Esophagus muscularis mucosa (tissue), 4 donors: ENCODE data around the gene LAMP5. TPM values are rescaled to one million over a fixed set of nuclear protein-coding genes. Genes with fewer than 3 reads are reported as not detected.
A peak's percentile ranks its signal among the peaks of the same experiment; 100 is the strongest.

Experiments used
- DNase-seq: peaks from one replicate; pipeline ENCODE4 v3.0.0-alpha.2; 2017; ENCODE audit errors: extremely low spot score
- H3K27ac ChIP-seq, 4 donors: fragments of 200-600 bp; sonication (generic); replicated peaks in 1 of 4; 1 replicate in 3 of 4; 2 replicates in 1 of 4; pipeline ENCODE4 v1.5.1; 2016 to 2019; ENCODE audit warnings: mild to moderate bottlenecking in 1 of 4
- H3K27me3 ChIP-seq, 4 donors: fragments of 200-600 bp; sonication (generic); one replicate each; pipeline versions ENCODE4 v1.5.1 to v1.6.0; 2016 to 2019
- H3K36me3 ChIP-seq, 4 donors: fragments of 200-600 bp; sonication (generic); one replicate each; pipeline ENCODE4 v1.5.1; 2016 to 2019
- H3K4me1 ChIP-seq, 4 donors: fragments of 200-600 bp; sonication (generic); one replicate each; pipeline ENCODE4 v1.5.1; 2016 to 2019
- H3K4me3 ChIP-seq, 4 donors: fragments of 200-600 bp; sonication (generic); 1 replicate in 2 of 4; 2 replicates in 2 of 4; pipeline ENCODE4 v1.5.1; 2016 to 2019; ENCODE audit warnings: mild to moderate bottlenecking in 4 of 4, moderate library complexity in 1 of 4
- H3K9me3 ChIP-seq, 4 donors: fragments of 200-600 bp; sonication (generic); 1 replicate in 3 of 4; 2 replicates in 1 of 4; pipeline ENCODE4 v1.5.1; 2016 to 2019
- CTCF ChIP-seq, 3 experiments: fragments of 200-600 bp in 2 of 3; fragments of 450-650 bp in 1 of 3; sonication (generic) in 2 of 3; IDR thresholded peaks; one replicate each; pipeline ENCODE4 v1.5.1; 2017 to 2019; ENCODE audit warnings: antibody characterized with exemption in 3 of 3, mild to moderate bottlenecking in 2 of 3, moderate library complexity in 1 of 3
- EP300 ChIP-seq: sonication (generic); formaldehyde crosslinking; IDR thresholded peaks from one replicate; pipeline ENCODE4 v1.6.1; 2017; ENCODE audit warnings: antibody characterized with exemption
- POLR2A ChIP-seq: fragments of 450-650 bp; IDR thresholded peaks from one replicate; pipeline ENCODE4 v1.6.1; 2017; ENCODE audit warnings: antibody characterized with exemption, moderate library complexity, mild to moderate bottlenecking, low read depth
- POLR2AphosphoS5 ChIP-seq, 2 donors: sonication (generic); formaldehyde crosslinking; IDR thresholded peaks; one replicate each; pipeline ENCODE4 v1.6.1; 2017; ENCODE audit warnings: antibody characterized with exemption in 2 of 2
- WGBS: methylation state at CpG from one replicate; pipeline ENCODE4 v1.1.5; 2018; 5-methylcytosine and 5-hydroxymethylcytosine counted together
- intact Hi-C: fragments of 100-400 bp; cut with DNase I; formaldehyde crosslinking; loops from one replicate; pipeline ENCODE4 v1.15.1; 2023
- total RNA-seq, 4 donors: library from RNA; depleted of rRNA; stranded (reverse); fragments of >200 nt; gene quantifications; one replicate each; pipeline versions ENCODE4 v1.1.0 to v1.2.1, GENCODE V29; 2016

The LAMP5 gene
- total RNA-seq, 4 donors from 2014 or later: 0.17 TPM; not detected in 3

GRCh38 chr20:9566977-9567376 is 52.6 kb downstream of the LAMP5 start:
- no peaks in the 10 kb centered on the region for H3K9me3 ChIP-seq
- TF ChIP-seq POLR2A (no peak), POLR2AphosphoS5 (IDR thresholded peaks at IDR 0.05) (no peak), EP300 (no peak), CTCF (IDR thresholded peaks at IDR 0.05) (no peak)
- no peak overlapping the region for H3K27ac ChIP-seq
- no peaks in the 10 kb centered on the region for H3K36me3 ChIP-seq
- intact Hi-C loops: no loop called here
- DNase-seq: no peak
- H3K4me3 ChIP-seq: no peak overlapping the region
- WGBS: 80% methylated on average over 1 of the region's 1 CpG
- no peaks in the 10 kb centered on the region for H3K27me3 ChIP-seq
- H3K4me1 ChIP-seq: no peaks in the 10 kb centered on the region

GRCh38 chr20:9570612-9571011 is 56.2 kb downstream of the LAMP5 start:
- 63% methylated on average over 2 of the region's 2 CpGs for WGBS
- intact Hi-C loops: no loop called here
- TF ChIP-seq POLR2AphosphoS5 (IDR thresholded peaks at IDR 0.05): no peak
- no peak for TF ChIP-seq EP300
- no peak for TF ChIP-seq POLR2A
- TF ChIP-seq CTCF (IDR thresholded peaks at IDR 0.05): no peak

GRCh38 chr20:9571783-9572182 is 57.4 kb downstream of the LAMP5 start:
- H3K9me3 ChIP-seq: no peaks in the 10 kb centered on the region
- no peaks in the 10 kb centered on the region for H3K36me3 ChIP-seq
- H3K27ac ChIP-seq: no peak overlapping the region
- WGBS: 52% methylated on average over 3 of the region's 3 CpGs
- H3K4me1 ChIP-seq: no peaks in the 10 kb centered on the region
- TF ChIP-seq POLR2A (no peak), CTCF (IDR thresholded peaks at IDR 0.05) (no peak), POLR2AphosphoS5 (IDR thresholded peaks at IDR 0.05) (no peak)
- H3K27me3 ChIP-seq: peaks cover 0 to 5% (median 0%) of the 10 kb centered on the region in 4 donors
- intact Hi-C loops: no loop called here
- peak; percentile 19 for DNase-seq
- H3K4me3 ChIP-seq: no peak overlapping the region

More at GRCh38 chr20:9570612-9571011, 56.2 kb downstream of the LAMP5 start:
- Histone ChIP-seq H3K27ac (no peak overlapping the region), H3K27me3 (peaks cover 0 to 5% (median 0%) of the 10 kb centered on the region in 4 donors), H3K36me3 (no peaks in the 10 kb centered on the region), H3K4me3 (no peak overlapping the region), H3K4me1 (no peaks in the 10 kb centered on the region), H3K9me3 (no peaks in the 10 kb centered on the region)
- DNase-seq: no peak

- no peak for DNase-seq
- intact Hi-C loops: no loop called here
These were observed 58.3 kb downstream of the LAMP5 start for GRCh38 chr20:9572670-9573069.

More at GRCh38 chr20:9572670-9573069, 58.3 kb downstream of the LAMP5 start:
- Histone ChIP-seq H3K36me3 (no peaks in the 10 kb centered on the region), H3K4me1 (no peaks in the 10 kb centered on the region), H3K9me3 (no peaks in the 10 kb centered on the region), H3K4me3 (no peak overlapping the region), H3K27me3 (peaks cover 0 to 5% (median 0%) of the 10 kb centered on the region in 4 donors), H3K27ac (no peak overlapping the region)
- TF ChIP-seq CTCF (IDR thresholded peaks at IDR 0.05) (no peak), EP300 (no peak), POLR2A (no peak), POLR2AphosphoS5 (IDR thresholded peaks at IDR 0.05) (no peak)
- WGBS: 11% methylated on average over 2 of the region's 2 CpGs
